Loucy (cell line): ENCODE results near the gene ATP8A2.
A peak's percentile ranks its signal among the peaks of the same experiment; 100 is the strongest.

Experiments used
- EZH2phosphoT487 ChIP-seq: fragments of 200-600 bp; IDR thresholded peaks from 2 replicates; pipeline ENCODE4 v1.6.1; 2018; ENCODE audit warnings: antibody characterized with exemption, mild to moderate bottlenecking, moderate library complexity, borderline replicate concordance
- TF ChIP-seq, protein P1 (sequence below): fragments of 200-600 bp; sonication (generic); conservative IDR thresholded peaks from 2 replicates; pipeline ENCODE4 v1.5.1; 2014; ENCODE audit warnings: mild to moderate bottlenecking, antibody characterized with exemption, low read length

GRCh38 chr13:25375727-25376358 is 4.1 kb downstream of the ATP8A2 start:
- TF ChIP-seq, protein P1, sequence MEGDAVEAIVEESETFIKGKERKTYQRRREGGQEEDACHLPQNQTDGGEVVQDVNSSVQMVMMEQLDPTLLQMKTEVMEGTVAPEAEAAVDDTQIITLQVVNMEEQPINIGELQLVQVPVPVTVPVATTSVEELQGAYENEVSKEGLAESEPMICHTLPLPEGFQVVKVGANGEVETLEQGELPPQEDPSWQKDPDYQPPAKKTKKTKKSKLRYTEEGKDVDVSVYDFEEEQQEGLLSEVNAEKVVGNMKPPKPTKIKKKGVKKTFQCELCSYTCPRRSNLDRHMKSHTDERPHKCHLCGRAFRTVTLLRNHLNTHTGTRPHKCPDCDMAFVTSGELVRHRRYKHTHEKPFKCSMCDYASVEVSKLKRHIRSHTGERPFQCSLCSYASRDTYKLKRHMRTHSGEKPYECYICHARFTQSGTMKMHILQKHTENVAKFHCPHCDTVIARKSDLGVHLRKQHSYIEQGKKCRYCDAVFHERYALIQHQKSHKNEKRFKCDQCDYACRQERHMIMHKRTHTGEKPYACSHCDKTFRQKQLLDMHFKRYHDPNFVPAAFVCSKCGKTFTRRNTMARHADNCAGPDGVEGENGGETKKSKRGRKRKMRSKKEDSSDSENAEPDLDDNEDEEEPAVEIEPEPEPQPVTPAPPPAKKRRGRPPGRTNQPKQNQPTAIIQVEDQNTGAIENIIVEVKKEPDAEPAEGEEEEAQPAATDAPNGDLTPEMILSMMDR: peak; percentile 75
- no peak for TF ChIP-seq EZH2phosphoT487
